GM19025 (cell line): ENCODE measurements around the gene SLC26A6.

Source experiments
- ATAC-seq: cut with Tn5 transposase; IDR thresholded peaks from one replicate; pipeline ENCODE4 v1.9.1; 2021; ENCODE audit warnings: mild to moderate bottlenecking, low read depth, moderate library complexity; ENCODE audit not compliant: unreplicated experiment

SLC26A6 gene

GRCh38 chr3:48634661-48635221 is 520 bp downstream of the SLC26A6 start:
- peak; percentile 5 for ATAC-seq

GRCh38 chr3:48633743-48634142 is 1.5 kb downstream of the SLC26A6 start:
- no peak for ATAC-seq

GRCh38 chr3:48633256-48633655 is 2.0 kb downstream of the SLC26A6 start:
- no peak for ATAC-seq

- ATAC-seq: no peak
Measured at GRCh38 chr3:48631516-48632448, 3.5 kb downstream of the SLC26A6 start.

GRCh38 chr3:48630833-48631232 is 4.4 kb downstream of the SLC26A6 start:
- ATAC-seq: no peak

DNA sequence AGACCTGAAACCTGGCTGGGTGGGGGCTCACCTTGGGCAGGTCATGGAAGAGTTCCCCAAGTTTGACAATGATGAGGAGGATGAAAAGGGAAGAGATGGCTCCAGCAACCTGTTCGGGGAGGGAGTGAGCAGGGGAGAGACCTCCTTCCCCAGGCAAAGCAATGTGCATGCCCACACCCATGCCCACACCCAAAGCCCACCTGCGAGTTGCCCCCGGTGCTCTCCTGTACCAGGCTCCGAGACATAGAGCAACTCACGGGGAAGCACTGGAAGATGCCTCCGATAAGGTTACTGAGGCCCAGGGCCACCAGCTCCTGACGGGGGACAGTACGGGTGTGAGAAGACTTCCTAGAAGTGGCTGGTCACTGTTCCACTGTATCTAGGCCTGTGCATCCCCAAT is 4.9 kb downstream of the SLC26A6 start:
- no peak for ATAC-seq

DNA sequence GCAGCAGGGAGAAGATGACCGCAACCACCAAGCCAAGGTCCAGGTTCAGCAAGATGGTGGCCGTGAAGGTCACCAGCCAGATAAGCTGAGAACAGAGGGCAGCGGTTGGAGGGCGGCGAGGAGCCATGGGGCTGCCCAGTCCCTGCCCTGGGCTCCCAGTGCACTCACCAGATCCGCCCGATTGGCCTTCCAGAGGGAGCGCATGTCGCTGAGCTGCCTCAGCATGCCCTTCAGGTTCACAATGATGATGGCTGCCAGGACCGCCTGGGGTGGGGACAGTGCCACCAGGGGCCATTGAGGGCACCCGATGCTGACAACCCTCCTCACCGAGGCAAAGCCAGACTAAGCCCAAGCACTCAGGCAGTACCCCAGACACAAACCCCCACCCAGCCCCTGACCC is 5.4 kb downstream of the SLC26A6 start:
- ATAC-seq: no peak

DNA sequence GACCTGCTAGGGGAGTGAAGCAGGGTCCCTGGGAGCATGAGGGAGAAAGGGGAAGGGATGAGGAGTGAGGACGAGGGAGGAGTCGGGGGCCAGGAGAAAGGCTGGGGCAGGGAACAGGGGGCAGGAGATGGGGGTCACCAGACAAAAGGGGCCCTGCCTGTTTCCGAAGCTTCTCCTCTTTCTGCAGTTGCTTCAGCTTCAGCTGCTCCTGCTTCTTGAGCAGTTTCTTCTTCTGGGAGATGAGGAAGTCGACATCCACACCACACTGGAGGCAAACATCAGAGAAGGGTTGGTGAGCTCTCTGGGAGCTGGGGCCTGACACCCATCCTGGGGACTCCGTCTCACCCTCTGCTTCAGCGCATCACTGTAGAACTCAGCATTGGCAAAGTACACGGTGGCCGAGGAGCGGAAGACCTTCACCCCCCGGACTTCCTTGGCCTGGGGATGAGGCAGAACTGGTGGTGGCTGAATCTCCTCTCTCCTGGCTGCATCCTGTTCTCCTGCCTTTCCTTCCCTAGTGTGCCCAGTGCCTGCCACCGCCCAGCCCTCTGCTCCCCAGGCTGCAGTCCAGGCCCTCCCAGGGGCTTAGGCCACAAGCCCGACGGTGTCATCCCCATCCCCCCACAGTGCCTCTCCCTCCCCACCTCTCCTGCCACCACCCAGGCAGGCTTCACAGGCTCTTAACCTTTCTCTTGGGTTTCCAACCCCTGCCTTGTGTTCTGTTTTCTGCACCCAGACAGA is 6.8 kb downstream of the SLC26A6 start:
- no peak for ATAC-seq

DNA sequence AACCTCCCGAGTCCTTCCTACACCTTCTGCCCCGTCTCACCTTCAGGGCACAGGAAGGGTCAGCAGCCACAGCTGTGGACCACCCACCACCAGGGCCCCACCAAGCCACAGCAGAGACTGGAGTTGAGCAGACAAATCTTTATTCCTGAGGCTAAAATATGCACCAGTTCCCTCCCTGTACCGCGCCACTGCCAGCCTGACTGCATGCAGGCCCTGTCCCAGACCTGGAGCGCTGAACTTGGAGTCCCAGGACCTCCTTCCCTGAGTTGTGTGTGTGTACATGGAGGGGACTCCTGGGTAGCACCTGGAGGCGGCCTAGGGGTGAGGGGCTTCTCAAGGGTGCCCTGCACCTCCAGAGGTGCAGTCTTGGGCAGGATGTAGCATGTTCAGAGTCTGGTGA is 9.7 kb downstream of the SLC26A6 start:
- ATAC-seq: no peak

GRCh38 chr3:48624767-48625166 is 10.5 kb downstream of the SLC26A6 start:
- no peak for ATAC-seq

- ATAC-seq: no peak
Measured at GRCh38 chr3:48623851-48624547, 11.3 kb downstream of the SLC26A6 start.

- no peak for ATAC-seq
Measured at GRCh38 chr3:48621461-48621869, 13.8 kb downstream of the SLC26A6 start, which contains the start of gene TMEM89. TMEM89 (minus strand) TSS chr3:48621769; CDS start chr3:48621756, 13 bp downstream.

- no peak for ATAC-seq
Measured at GRCh38 chr3:48619541-48620524, 15.4 kb downstream of the SLC26A6 start.

DNA sequence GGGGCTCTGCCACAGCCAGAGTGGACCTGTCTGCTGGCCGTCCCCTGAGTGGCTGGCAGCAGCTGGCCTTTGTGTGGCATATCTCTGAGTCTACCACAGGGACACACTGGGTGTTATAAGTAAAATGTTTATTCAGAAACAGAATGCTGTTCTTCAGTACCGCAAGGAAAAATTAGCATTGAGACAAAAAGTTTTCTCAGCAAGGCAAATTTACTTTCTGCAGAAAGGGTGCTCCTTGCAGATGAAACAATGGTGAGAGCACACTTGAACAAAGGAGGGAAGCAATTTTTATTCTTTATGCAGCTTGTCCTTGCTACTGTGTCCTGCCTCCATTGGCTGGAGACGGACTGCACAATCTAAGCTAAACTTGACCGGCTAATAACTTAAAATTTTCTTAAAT is 17.7 kb downstream of the SLC26A6 start:
- no peak for ATAC-seq

- ATAC-seq: no peak
Measured at GRCh38 chr3:48614044-48614443, 21.2 kb downstream of the SLC26A6 start.

DNA sequence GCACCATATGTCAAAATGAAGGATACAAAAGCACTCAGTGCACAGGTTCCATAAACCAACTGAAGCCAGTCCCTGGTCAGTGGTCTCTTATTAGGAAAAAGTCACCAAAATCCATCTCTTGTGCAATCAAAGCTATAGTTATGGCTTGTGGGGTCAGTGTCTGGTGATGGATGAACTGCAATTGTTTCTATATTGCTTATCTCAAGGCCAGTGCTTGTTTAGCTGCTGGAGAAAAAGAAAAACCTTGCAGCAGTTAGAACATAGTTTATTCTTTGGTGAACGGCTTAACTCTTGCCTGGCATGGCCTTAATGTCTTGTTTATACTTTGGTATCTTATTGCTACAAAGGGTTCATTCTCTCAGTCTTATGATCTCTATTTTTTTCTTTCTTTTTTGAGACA is 23.0 kb downstream of the SLC26A6 start:
- no peak for ATAC-seq

GRCh38 chr3:48609088-48610005 is 25.9 kb downstream of the SLC26A6 start, which contains the start of gene UQCRC1:
UQCRC1 (minus strand) TSS chr3:48609646; CDS start chr3:48609620, 26 bp downstream.
- peak; percentile 95 for ATAC-seq

DNA sequence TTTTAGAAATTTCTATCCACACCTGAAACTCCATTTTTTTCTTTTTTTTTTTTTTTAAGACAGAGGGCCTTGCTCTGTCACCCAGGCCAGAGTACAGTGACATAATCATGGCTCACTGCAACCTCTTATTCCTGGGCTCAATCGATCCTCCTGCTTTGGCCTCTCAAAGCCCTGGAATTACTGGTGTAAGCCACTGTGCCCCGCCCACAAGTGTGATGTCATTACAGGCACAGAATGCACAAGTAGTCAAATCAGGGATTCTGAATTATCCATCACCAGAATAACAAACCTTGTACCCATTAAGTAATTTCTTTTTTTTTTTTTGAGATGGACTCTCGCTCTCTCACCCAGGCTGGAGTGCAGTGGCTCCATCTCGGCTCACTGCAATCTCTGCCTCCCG is 27.7 kb downstream of the SLC26A6 start:
- no peak for ATAC-seq
